ENCODE measurements around the gene NAT9.

NAT9 gene

DNA sequence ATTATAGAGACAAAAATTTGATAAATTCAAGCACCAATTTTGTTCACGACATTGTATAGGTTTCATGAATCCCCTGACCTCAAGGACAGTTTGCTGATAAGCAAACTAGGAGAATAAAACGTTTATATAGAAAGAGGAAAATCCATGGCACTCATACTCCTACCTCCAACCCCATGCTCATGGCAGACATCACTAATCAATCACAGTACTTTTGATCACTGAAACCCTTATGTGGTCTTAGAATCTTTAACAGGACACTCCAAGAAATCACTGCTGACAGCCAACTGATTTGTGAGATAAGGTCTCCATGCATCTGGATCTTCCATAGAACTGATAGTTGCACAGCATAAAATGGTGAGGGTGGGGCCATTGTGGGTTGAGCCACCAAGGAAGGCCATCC, 32.4 kb downstream of the NAT9 start:
- no peak for TF ChIP-seq ZFX (IDR thresholded peaks at IDR 0.05)
- TF ChIP-seq CTCF (conservative IDR thresholded peaks at IDR 0.05): no peak
- no peak overlapping the region for H3K27ac ChIP-seq

GRCh38 chr17:74742978-74743545, 33.1 kb downstream of the NAT9 start:
- TF ChIP-seq CTCF (conservative IDR thresholded peaks at IDR 0.05) (no peak), ZFX (IDR thresholded peaks at IDR 0.05) (no peak)
- H3K27ac ChIP-seq: no peak overlapping the region

DNA sequence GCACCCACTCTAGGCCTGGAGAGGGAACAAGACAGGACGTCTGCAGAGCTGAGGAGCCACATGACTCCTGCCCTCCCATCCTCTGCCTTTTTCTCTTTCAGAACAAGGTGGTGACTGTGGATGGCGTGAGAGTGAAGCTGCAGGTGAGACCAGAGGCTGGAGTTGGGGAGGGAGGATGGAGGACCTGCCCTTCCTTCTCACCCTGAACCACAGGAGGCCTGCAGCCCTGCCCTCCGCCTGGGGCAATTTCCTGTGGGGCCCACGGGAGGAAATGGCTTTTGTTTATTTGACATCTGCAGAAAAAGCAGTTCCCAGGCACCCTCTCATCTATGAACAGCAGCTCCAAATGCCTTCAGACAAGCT, 34.0 kb downstream of the NAT9 start:
- H3K27ac ChIP-seq: no peak overlapping the region

GRCh38 chr17:74740641-74741387, 35.3 kb downstream of the NAT9 start:
- TF ChIP-seq ZFX (IDR thresholded peaks at IDR 0.05) (no peak), CTCF (conservative IDR thresholded peaks at IDR 0.05) (no peak)
- no peak overlapping the region for H3K27ac ChIP-seq

More for the DNA sequence above, 34.0 kb downstream of the NAT9 start:
- TF ChIP-seq CTCF (conservative IDR thresholded peaks at IDR 0.05) (no peak), ZFX (IDR thresholded peaks at IDR 0.05) (no peak)

- H3K27ac ChIP-seq: no peak overlapping the region
- TF ChIP-seq ZFX (IDR thresholded peaks at IDR 0.05): no peak
- TF ChIP-seq CTCF (conservative IDR thresholded peaks at IDR 0.05): no peak
Measured at GRCh38 chr17:74740173-74740572, 36.0 kb downstream of the NAT9 start.

DNA sequence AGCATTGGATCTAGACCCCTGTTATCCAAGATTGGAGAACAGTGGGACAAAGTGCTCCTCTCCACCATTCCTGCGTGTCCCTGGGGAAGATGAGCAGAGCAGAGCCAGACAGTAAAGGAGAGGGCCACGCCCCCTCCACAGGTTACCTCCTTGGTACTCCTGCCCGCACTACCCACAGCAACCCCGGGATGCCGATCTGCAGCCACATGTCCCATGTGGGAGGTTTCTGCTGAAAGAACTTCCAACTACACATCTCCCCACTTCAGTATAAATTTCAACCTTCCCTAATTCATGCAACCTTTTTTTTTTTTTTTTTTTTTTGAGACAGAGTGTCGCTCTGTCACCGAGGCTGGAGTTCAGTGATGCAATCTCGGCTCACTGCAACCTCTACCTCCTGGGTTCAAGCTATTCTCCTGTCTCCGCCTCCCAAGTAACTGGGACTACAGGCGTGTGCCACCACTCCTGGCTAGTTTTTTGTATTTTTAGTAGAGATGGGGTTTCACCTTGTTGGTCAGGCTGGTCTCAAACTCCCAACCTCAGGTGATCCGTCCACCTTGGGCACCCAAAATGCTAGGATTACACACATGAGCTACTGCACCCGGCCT, 36.8 kb downstream of the NAT9 start:
- TF ChIP-seq ZFX (IDR thresholded peaks at IDR 0.05) (no peak), CTCF (conservative IDR thresholded peaks at IDR 0.05) (no peak)

More for the DNA sequence above, 36.8 kb downstream of the NAT9 start:
- no peak overlapping the region for H3K27ac ChIP-seq
